Gastroesophageal sphincter (tissue), 2 donors: ENCODE results near the gene HDAC4.

ENCODE experiments used
- EP300 ChIP-seq: sonication (generic); formaldehyde crosslinking; IDR thresholded peaks from one replicate; pipeline ENCODE4 v1.6.1; 2017; ENCODE audit warnings: antibody characterized with exemption, mild to moderate bottlenecking
- POLR2A ChIP-seq, 2 donors: fragments of 450-650 bp; IDR thresholded peaks; one replicate each; pipeline ENCODE4 v1.6.1; 2017; ENCODE audit warnings: antibody characterized with exemption in 2 of 2, mild to moderate bottlenecking in 2 of 2, moderate library complexity in 1 of 2
- POLR2AphosphoS5 ChIP-seq: sonication (generic); formaldehyde crosslinking; IDR thresholded peaks from one replicate; pipeline ENCODE4 v1.6.1; 2017; ENCODE audit warnings: antibody characterized with exemption

- TF ChIP-seq POLR2A (IDR thresholded peaks at IDR 0.05), result no peak
- no peak for TF ChIP-seq EP300
- TF ChIP-seq POLR2AphosphoS5, result no peak
Measured at GRCh38 chr2:239017491-239018098, 383.2 kb downstream of the HDAC4 start.
